Kidney (tissue), 14 donors: Measurements from ENCODE around the gene ARHGAP8. TPM values are rescaled to one million over a fixed set of nuclear protein-coding genes. Genes with fewer than 3 reads are reported as not detected.

ENCODE experiments used
- DNase-seq, 5 donors: peaks; one replicate each; pipeline ENCODE4 v3.0.0-alpha.2; 2013 to 2020
- FAIRE-seq: peaks from 2 replicates; lab custom pipeline; 2012; peaks lifted over from hg19 to GRCh38; lab: Jason Lieb, UNC
- H3K27ac ChIP-seq, 2 donors: one replicate each; pipeline ENCODE4 v1.7.0; 2013; ENCODE audit warnings: low read depth in 2 of 2, low read length in 2 of 2, inconsistent platforms in 1 of 2
- H3K27me3 ChIP-seq: one replicate; pipeline ENCODE4 v1.7.1; 2013; ENCODE audit warnings: low read length, inconsistent platforms; ENCODE audit not compliant: control insufficient read depth, insufficient read depth
- H3K36me3 ChIP-seq, 3 donors: one replicate each; pipeline versions ENCODE4 v1.7.0 to v1.7.1; 2013; ENCODE audit warnings: low read length in 3 of 3, control low read depth in 1 of 3, inconsistent platforms in 1 of 3; ENCODE audit not compliant: insufficient read depth in 3 of 3, control insufficient read depth in 2 of 3
- H3K4me1 ChIP-seq, 3 donors: one replicate each; pipeline versions ENCODE4 v1.7.0 to v1.7.1; 2013; ENCODE audit warnings: low read length in 3 of 3, inconsistent platforms in 1 of 3, low read depth in 1 of 3; ENCODE audit not compliant: control insufficient read depth in 2 of 3, insufficient read depth in 2 of 3
- H3K4me3 ChIP-seq, 3 donors: one replicate each; pipeline versions ENCODE4 v1.7.0 to v1.8.1; 2013; ENCODE audit warnings: low read length in 3 of 3, control low read depth in 1 of 3, inconsistent platforms in 1 of 3
- H3K9ac ChIP-seq, 3 donors: one replicate each; pipeline versions ENCODE4 v1.7.0 to v1.7.1; 2013; ENCODE audit warnings: low read length in 3 of 3, control low read depth in 1 of 3, inconsistent platforms in 1 of 3
- H3K9me3 ChIP-seq, 3 donors: one replicate each; pipeline versions ENCODE4 v1.7.0 to v1.7.1; 2013; ENCODE audit warnings: low read length in 3 of 3, control low read depth in 1 of 3, inconsistent platforms in 1 of 3; ENCODE audit not compliant: control insufficient read depth in 2 of 3, insufficient read depth in 1 of 3
- intact Hi-C: fragments of 100-400 bp; cut with DNase I; formaldehyde crosslinking; loops from one replicate; pipeline ENCODE4 v1.11.1; 2022
- polyA plus RNA-seq: library from polyadenylated mRNA; stranded (reverse); fragments of 350-450 nt; fragmentation: Illumina TruSeq; extraction: RNeasy Lipid Tissue Mini Kit (QIAGEN cat#74804); gene quantifications from one replicate; pipeline ENCODE4 v1.2.3, GENCODE V29; 2014; ENCODE audit warnings: low read depth, low replicate concordance; ENCODE audit not compliant: insufficient read depth
- total RNA-seq: library from RNA; stranded (reverse); fragmentation: NEBNext Ultra II Directional; extraction: Animal tissue kit (Norgen Biotek cat#: 25700); gene quantifications from one replicate; pipeline ENCODE4 v1.2.1, GENCODE V29; 2021
- TF ChIP-seq, protein P1 (sequence below): IDR thresholded peaks from 3 replicates; pipeline ENCODE4 v1.5.1; 2012; ENCODE audit warnings: mild to moderate bottlenecking, moderate library complexity, borderline replicate concordance; ENCODE audit not compliant: insufficient read depth; ENCODE audit errors: extremely low read depth
- donor health status: control.
- donor health status: control.
- donor health status: control.
- donor health status: control.
- donor health status: control.
- donor health status: DM: yes; HTN: yes; CAD: no.
- donor health status: Normal renal cell carcinoma (clear cell type).

The ARHGAP8 gene
- total and polyA plus RNA-seq, 2 donors from 2014 or later, result 30.2 to 35.7 TPM

DNA sequence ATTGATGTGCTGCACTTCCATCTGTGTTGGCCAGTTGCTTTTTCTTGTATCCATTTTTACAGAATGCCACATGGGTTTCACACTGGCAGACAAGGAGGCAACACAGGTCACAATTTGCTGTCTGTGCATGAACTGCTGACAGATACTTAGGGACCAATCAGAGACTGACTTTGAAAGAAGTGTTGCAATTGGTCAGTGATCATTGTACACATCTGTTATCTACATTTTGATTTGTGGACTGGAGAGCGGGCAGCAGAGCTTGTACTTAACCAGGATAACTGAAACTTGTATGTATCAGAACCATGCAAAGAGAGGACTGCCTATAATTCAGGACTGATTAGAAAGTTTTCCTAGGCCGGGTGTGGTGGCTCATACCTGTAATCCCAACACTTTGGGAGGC is 28.6 kb upstream of the ARHGAP8 start:
- Histone ChIP-seq H3K36me3 (peaks cover 0 to 23% (median 0%) of the 10 kb centered on the region in 3 donors), H3K9me3 (no peaks in the 10 kb centered on the region), H3K27ac (no peak overlapping the region), H3K9ac (no peak overlapping the region), H3K4me1 (peaks cover 0 to 4% (median 0%) of the 10 kb centered on the region in 3 donors), H3K4me3 (no peak overlapping the region), H3K27me3 (no peaks in the 10 kb centered on the region)
- DNase-seq (no peak), FAIRE-seq (no peak)
- TF ChIP-seq, protein P1, sequence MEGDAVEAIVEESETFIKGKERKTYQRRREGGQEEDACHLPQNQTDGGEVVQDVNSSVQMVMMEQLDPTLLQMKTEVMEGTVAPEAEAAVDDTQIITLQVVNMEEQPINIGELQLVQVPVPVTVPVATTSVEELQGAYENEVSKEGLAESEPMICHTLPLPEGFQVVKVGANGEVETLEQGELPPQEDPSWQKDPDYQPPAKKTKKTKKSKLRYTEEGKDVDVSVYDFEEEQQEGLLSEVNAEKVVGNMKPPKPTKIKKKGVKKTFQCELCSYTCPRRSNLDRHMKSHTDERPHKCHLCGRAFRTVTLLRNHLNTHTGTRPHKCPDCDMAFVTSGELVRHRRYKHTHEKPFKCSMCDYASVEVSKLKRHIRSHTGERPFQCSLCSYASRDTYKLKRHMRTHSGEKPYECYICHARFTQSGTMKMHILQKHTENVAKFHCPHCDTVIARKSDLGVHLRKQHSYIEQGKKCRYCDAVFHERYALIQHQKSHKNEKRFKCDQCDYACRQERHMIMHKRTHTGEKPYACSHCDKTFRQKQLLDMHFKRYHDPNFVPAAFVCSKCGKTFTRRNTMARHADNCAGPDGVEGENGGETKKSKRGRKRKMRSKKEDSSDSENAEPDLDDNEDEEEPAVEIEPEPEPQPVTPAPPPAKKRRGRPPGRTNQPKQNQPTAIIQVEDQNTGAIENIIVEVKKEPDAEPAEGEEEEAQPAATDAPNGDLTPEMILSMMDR, result no peak
- intact Hi-C loops, result no loop called here

DNA sequence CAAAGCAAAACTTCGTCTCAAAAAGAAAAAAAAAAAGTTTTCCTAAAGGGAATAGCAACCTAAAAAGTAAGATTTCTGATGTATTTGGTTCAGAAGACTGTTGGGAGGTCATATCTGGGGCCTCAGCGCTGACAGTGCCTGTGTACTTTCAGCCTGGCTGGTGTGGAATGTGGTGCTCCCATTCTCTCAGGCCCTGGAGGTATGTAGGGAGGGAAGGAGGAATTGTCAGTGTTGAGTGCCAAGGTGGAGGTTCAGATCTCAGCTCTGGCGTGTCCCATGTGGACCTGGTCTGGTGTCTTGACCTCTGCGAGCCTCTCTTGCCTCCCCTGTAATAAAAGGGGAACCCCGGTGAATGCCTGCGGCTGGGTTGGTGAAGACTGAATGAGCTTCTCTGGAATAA is 28.0 kb upstream of the ARHGAP8 start:
- Histone ChIP-seq H3K36me3 (peaks cover 0 to 23% (median 0%) of the 10 kb centered on the region in 3 donors), H3K27me3 (no peaks in the 10 kb centered on the region), H3K4me1 (peaks cover 0 to 9% (median 0%) of the 10 kb centered on the region in 3 donors), H3K27ac (no peak overlapping the region), H3K9ac (no peak overlapping the region), H3K9me3 (no peaks in the 10 kb centered on the region), H3K4me3 (no peak overlapping the region)
- DNase-seq (no peak), FAIRE-seq (no peak)
- intact Hi-C loops, result no loop called here
- TF ChIP-seq, protein P1, result no peak

DNA sequence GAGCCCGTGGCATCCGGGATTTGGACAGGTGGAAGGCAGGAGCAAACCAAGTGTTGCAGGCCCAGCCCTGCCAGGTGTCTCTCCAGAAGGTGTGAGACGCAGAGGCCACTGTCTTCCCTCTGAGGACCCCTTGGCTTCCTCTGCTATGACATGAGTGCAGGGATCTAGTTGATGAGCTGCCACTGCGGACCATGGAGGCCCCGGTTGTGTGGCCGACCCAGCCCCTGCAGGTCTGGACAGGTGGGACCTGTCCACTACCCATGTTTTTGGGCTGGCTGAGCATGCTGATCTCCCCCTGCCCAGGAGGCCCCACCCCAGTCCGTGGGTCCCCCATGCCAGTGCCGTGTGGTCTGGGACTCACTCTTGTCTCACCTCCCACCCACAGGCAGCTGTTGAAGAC is 27.5 kb upstream of the ARHGAP8 start:
- no peak overlapping the region for H3K9ac ChIP-seq
- intact Hi-C loops, result no loop called here
- DNase-seq (peak in 1 of 5 donors; percentile 63), FAIRE-seq (no peak)
- H3K9me3 ChIP-seq, result no peaks in the 10 kb centered on the region
- H3K4me3 ChIP-seq, result no peak overlapping the region
- H3K36me3 ChIP-seq, result peaks cover 0 to 20% (median 0%) of the 10 kb centered on the region in 3 donors
- H3K27ac ChIP-seq, result no peak overlapping the region
- H3K4me1 ChIP-seq, result peaks cover 0 to 11% (median 0%) of the 10 kb centered on the region in 3 donors
- H3K27me3 ChIP-seq, result no peaks in the 10 kb centered on the region
- TF ChIP-seq, protein P1, result no peak

GRCh38 chr22:44726439-44726838 is 25.9 kb upstream of the ARHGAP8 start:
- peaks cover 0 to 20% (median 0%) of the 10 kb centered on the region in 3 donors for H3K36me3 ChIP-seq
- FAIRE-seq (no peak), DNase-seq (no peak)
- H3K9ac ChIP-seq, result no peak overlapping the region
- no peaks in the 10 kb centered on the region for H3K9me3 ChIP-seq
- H3K4me3 ChIP-seq, result no peak overlapping the region
- intact Hi-C loops, result no loop called here
- H3K27ac ChIP-seq, result no peak overlapping the region
- no peaks in the 10 kb centered on the region for H3K27me3 ChIP-seq
- TF ChIP-seq, protein P1, result no peak
- H3K4me1 ChIP-seq, result peaks cover 0 to 13% (median 0%) of the 10 kb centered on the region in 3 donors
